Thyroid gland (tissue), 4 donors: ENCODE measurements around the gene WNT7A. TPM values are rescaled to one million over a fixed set of nuclear protein-coding genes. Genes with fewer than 3 reads are reported as not detected.

Source experiments
- DNase-seq, 2 donors: peaks; one replicate each; pipeline ENCODE4 v3.0.0-alpha.2; 2019
- H3K27ac ChIP-seq, 3 donors: fragments of 200-600 bp; sonication (generic); 1 replicate in 2 of 3; 2 replicates in 1 of 3; pipeline ENCODE4 v1.5.1; 2016 to 2019; ENCODE audit warnings: mild to moderate bottlenecking in 1 of 3, moderate library complexity in 1 of 3
- H3K27me3 ChIP-seq: fragments of 200-600 bp; sonication (generic); one replicate; pipeline ENCODE4 v1.5.1; 2019
- H3K36me3 ChIP-seq, 2 donors: fragments of 200-600 bp; sonication (generic); one replicate each; pipeline ENCODE4 v1.5.1; 2016 to 2019
- H3K4me1 ChIP-seq, 2 donors: fragments of 200-600 bp; sonication (generic); one replicate each; pipeline ENCODE4 v1.5.1; 2017 to 2019
- H3K4me3 ChIP-seq, 3 donors: fragments of 200-600 bp; sonication (generic); replicated peaks in 1 of 3; 1 replicate in 2 of 3; 2 replicates in 1 of 3; pipeline ENCODE4 v1.5.1; 2016; ENCODE audit warnings: mild to moderate bottlenecking in 1 of 3
- H3K9me3 ChIP-seq: fragments of 200-600 bp; sonication (generic); one replicate; pipeline ENCODE4 v1.5.1; 2017
- POLR2A ChIP-seq, 2 donors: fragments of 450-650 bp; IDR thresholded peaks; one replicate each; pipeline ENCODE4 v1.6.1; 2017; ENCODE audit warnings: antibody characterized with exemption in 2 of 2, mild to moderate bottlenecking in 2 of 2, moderate library complexity in 1 of 2
- WGBS, 2 donors: methylation state at CpG; one replicate each; pipeline ENCODE4 v1.1.5; 2017; 5-methylcytosine and 5-hydroxymethylcytosine counted together
- intact Hi-C: fragments of 100-400 bp; cut with DNase I; formaldehyde crosslinking; loops from one replicate; pipeline ENCODE4 v1.15.1; 2023
- total RNA-seq, 4 donors: library from RNA; depleted of rRNA; stranded (reverse); fragments of >200 nt; gene quantifications; one replicate each; pipeline ENCODE4 v1.2.3, GENCODE V29; 2016
- TF ChIP-seq, protein P1 (sequence below), 6 experiments: fragments of 200-600 bp in 3 of 6; fragments of 450-650 bp in 3 of 6; sonication (generic) in 3 of 6; IDR thresholded peaks; one replicate each; pipeline ENCODE4 v1.5.1; 2016 to 2019; ENCODE audit warnings: antibody characterized with exemption in 6 of 6, mild to moderate bottlenecking in 2 of 6, inconsistent platforms in 1 of 6, moderate library complexity in 1 of 6

Gene WNT7A
- total RNA-seq, 4 donors from 2014 or later = not detected

DNA sequence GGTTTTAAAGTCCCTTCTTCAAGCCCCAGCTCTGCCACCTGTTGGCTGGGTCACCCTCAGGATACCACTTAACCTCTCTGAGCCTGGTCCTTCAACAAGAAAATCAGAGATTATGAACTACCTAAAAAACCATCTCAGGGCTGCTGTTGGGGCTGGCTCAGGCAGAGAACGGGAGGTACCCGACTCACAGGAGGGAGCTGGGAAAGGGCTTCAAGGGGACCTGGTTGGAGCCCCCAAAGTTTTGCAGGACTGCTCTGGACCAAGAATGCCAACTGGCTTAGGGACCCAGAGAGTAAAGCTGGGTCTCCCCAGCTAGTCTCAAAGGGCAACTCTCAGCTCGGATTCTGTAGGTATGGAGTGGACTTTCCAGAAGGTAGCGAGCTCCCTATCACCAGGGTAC is 41.5 kb downstream of the WNT7A start:
- WGBS, 2 donors = 74 to 77% methylated on average over 4 of the region's 4 CpGs
- H3K27me3 ChIP-seq = no peaks in the 10 kb centered on the region
- H3K9me3 ChIP-seq = no peaks in the 10 kb centered on the region
- no peak for TF ChIP-seq POLR2A (IDR thresholded peaks at IDR 0.05)
- TF ChIP-seq, protein P1, sequence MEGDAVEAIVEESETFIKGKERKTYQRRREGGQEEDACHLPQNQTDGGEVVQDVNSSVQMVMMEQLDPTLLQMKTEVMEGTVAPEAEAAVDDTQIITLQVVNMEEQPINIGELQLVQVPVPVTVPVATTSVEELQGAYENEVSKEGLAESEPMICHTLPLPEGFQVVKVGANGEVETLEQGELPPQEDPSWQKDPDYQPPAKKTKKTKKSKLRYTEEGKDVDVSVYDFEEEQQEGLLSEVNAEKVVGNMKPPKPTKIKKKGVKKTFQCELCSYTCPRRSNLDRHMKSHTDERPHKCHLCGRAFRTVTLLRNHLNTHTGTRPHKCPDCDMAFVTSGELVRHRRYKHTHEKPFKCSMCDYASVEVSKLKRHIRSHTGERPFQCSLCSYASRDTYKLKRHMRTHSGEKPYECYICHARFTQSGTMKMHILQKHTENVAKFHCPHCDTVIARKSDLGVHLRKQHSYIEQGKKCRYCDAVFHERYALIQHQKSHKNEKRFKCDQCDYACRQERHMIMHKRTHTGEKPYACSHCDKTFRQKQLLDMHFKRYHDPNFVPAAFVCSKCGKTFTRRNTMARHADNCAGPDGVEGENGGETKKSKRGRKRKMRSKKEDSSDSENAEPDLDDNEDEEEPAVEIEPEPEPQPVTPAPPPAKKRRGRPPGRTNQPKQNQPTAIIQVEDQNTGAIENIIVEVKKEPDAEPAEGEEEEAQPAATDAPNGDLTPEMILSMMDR (IDR thresholded peaks at IDR 0.05) = no peak
- H3K27ac ChIP-seq = no peak overlapping the region
- no peaks in the 10 kb centered on the region for H3K36me3 ChIP-seq
- no peak overlapping the region for H3K4me3 ChIP-seq
- intact Hi-C loops = no loop called here
- no peak for DNase-seq
- no peaks in the 10 kb centered on the region for H3K4me1 ChIP-seq

DNA sequence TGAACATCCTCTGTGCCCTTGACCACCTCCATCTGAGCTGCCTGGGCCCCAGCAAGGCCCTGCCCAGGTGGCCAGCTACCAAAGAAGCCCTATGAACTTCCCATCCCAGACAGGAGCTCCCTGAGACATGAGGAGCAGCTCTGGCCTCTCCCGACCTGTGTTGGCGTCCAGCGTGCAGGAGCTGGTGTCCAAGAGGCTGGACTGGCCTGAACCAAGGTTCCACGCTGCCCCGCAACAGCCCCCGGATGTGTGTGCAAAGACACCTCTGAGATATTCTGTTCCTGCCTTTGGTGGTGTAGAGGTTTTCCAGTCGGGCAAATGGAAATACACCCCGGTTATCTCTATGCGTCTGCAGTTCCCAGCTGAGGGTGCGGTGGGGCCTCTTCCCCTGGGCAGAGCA is 42.1 kb downstream of the WNT7A start:
- no peaks in the 10 kb centered on the region for H3K27me3 ChIP-seq
- no peaks in the 10 kb centered on the region for H3K36me3 ChIP-seq
- no peak overlapping the region for H3K4me3 ChIP-seq
- WGBS, 2 donors = 85 to 100% methylated on average over 1 to 10 of the region's 10 CpGs
- no peak for TF ChIP-seq POLR2A (IDR thresholded peaks at IDR 0.05)
- TF ChIP-seq, protein P1 (IDR thresholded peaks at IDR 0.05) = no peak
- intact Hi-C loops = no loop called here
- no peaks in the 10 kb centered on the region for H3K9me3 ChIP-seq
- H3K27ac ChIP-seq = no peak overlapping the region
- H3K4me1 ChIP-seq = no peaks in the 10 kb centered on the region
- DNase-seq = no peak

DNA sequence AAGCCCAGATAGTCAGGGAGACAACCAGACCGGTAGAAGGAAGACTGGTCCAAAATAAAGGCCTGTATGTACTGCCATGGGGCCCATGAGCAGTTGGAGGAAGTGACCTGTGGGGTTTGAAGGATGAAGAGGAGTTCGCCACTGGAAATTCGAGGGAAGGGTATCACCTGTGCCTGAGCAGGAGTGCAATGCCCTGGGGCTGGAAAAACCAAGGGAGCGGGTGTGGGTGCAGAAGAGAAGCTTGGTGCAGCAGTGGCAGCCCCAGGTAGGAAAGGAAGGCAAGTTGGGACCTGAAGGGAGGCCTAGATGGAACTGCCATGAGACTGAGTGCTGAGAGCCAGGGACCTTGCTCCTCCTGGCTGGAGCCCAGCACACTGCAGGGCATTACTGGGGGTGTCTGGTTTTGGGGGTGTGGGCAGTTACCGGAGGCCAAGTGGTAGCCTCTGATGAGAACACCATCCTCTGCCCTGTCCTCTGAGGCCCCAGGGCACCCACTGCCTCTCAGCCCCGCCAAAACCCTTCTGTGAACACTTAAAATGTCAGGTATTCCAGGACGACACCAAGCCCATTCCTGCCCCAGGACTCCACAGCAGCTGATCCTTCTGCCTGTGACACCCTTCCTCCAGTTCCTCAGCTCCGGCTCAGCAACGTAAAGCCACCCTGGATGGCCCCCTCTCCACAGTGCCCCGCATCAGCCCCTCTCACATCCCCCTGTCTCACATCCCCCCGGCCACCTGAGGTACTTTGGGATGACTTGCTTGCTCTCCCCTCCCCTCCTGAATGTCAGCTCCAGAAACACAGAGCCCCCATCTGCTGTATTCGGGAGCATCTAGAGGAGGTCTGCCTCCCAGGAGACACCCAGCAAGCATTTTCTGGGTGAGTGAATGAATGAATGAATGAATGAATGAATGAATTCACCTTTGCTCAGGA is 42.9 kb downstream of the WNT7A start:
- H3K27me3 ChIP-seq = no peaks in the 10 kb centered on the region
- H3K4me3 ChIP-seq = no peak overlapping the region
- WGBS, 2 donors = 87 to 88% methylated on average over 10 to 12 of the region's 12 CpGs
- TF ChIP-seq POLR2A (IDR thresholded peaks at IDR 0.05) = no peak
- TF ChIP-seq, protein P1 (IDR thresholded peaks at IDR 0.05) = no peak
- DNase-seq = no peak
- H3K36me3 ChIP-seq = no peaks in the 10 kb centered on the region
- H3K9me3 ChIP-seq = no peaks in the 10 kb centered on the region
- intact Hi-C loops = no loop called here
- no peak overlapping the region for H3K27ac ChIP-seq
- H3K4me1 ChIP-seq = no peaks in the 10 kb centered on the region

DNA sequence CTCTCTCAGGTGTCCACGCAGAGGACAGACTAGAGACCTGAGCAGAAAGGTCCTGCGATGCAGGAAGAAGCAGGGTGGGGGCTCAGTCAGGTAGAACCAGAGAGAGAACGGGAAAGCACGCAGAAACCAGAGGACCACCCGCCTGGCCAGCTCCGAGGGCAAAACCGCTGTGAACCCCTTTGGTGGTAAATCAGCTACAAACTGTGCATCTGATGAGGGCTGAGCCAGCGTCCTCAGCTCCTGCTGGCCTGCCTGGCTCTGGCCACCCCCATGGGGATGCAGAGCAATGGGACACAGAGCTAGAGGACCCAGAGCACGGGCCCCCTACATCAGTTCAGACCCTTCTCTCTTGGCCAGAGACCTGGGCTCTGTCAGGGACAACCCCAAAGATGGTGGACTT is 44.6 kb downstream of the WNT7A start:
- Histone ChIP-seq H3K4me1 (no peaks in the 10 kb centered on the region), H3K36me3 (no peaks in the 10 kb centered on the region), H3K4me3 (no peak overlapping the region), H3K9me3 (no peaks in the 10 kb centered on the region), H3K27ac (no peak overlapping the region), H3K27me3 (no peaks in the 10 kb centered on the region)
- WGBS, 2 donors = 71 to 83% methylated on average over 9 of the region's 9 CpGs
- TF ChIP-seq, protein P1 (IDR thresholded peaks at IDR 0.05) = no peak
- no peak for TF ChIP-seq POLR2A (IDR thresholded peaks at IDR 0.05)
- intact Hi-C loops = no loop called here
- no peak for DNase-seq

DNA sequence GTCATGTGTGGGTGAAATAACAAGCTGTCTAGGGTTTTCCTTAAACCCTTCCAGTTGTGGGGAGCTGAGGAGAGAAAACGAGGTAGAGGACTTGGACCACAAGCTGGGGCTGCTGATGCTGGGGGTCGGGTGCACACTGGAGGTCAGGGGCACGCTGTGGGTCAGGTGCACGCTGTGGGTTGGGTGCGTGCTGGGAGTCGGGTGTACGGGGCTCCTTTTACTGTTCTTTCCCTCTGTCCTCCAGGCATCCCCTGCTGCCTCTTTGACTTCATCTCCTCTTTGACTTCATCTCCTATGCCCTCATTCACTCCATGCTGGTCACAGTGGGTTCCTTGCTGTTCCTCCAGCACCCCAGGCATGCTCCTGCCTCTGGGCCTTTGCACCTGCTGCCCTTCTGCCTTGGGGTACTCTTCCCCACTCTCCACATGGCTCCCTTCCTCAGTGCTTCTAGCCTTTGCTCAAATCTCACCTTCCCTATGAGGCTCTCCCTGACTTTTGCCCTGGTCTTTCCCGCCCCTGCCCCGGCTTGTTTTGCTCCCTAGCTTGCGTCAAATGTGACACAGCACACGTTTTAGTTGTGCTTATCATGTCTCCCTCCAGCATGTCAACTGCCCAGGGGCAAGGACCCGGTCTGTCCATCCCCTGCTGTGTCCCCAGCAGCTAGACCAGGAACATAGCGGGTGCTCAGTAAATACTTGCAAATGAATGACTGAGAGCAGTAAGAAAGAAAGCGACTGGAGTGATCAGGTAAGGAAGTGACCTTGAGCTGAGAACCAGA is 45.4 kb downstream of the WNT7A start:
- WGBS, 2 donors = 76 to 80% methylated on average over 14 of the region's 14 CpGs
- no peaks in the 10 kb centered on the region for H3K4me1 ChIP-seq
- H3K27me3 ChIP-seq = no peaks in the 10 kb centered on the region
- intact Hi-C loops = no loop called here
- no peaks in the 10 kb centered on the region for H3K9me3 ChIP-seq
- DNase-seq = no peak
- no peak overlapping the region for H3K4me3 ChIP-seq
- no peaks in the 10 kb centered on the region for H3K36me3 ChIP-seq
- no peak overlapping the region for H3K27ac ChIP-seq
- TF ChIP-seq, protein P1 (IDR thresholded peaks at IDR 0.05) = no peak
- TF ChIP-seq POLR2A (IDR thresholded peaks at IDR 0.05) = no peak
